Right forelimb (tissue), 1 donor: ENCODE results near the gene SPEF1.

ENCODE experiments used
- DNase-seq: peaks from one replicate; pipeline ENCODE4 v3.0.0-alpha.2; 2018

The SPEF1 gene

GRCh38 chr20:3728354-3728753, 52.9 kb downstream of the SPEF1 start:
- peak; percentile 29 for DNase-seq
